GM13976 (cell line): ENCODE results near the gene GMEB2.
"Not testable (repeated sequence)": the region's sequence is repeated elsewhere in the genome, so short reads cannot be mapped to it uniquely, and the experiment has no call there.

Source experiments
- DNase-seq: peaks from one replicate; pipeline ENCODE4 v3.0.0; 2012; ENCODE audit warnings: low spot score
- CTCF ChIP-seq: IDR thresholded peaks from 2 replicates; pipeline ENCODE4 v1.5.1; 2012; ENCODE audit warnings: borderline replicate concordance, mild to moderate bottlenecking; ENCODE audit not compliant: insufficient read depth; ENCODE audit errors: extremely low read depth, missing control alignments, control extremely low read depth
- in situ Hi-C: fragments of 300-500 bp; cut with MboI; formaldehyde crosslinking; loops from one replicate; pipeline ENCODE4 v1.12.0; 2022; ENCODE audit warnings: low sequenced_read_pairs, mixed read lengths, inconsistent platforms; ENCODE audit not compliant: unreplicated experiment

GMEB2 gene

GRCh38 chr20:63619505-63619904 is 7.4 kb downstream of the GMEB2 start:
- in situ Hi-C loops: no loop called here
- no peak for TF ChIP-seq CTCF
- DNase-seq: no peak

- no peak for DNase-seq
- no peak for TF ChIP-seq CTCF
- in situ Hi-C loops: no loop called here
Measured at GRCh38 chr20:63619086-63619485, 7.8 kb downstream of the GMEB2 start.

- in situ Hi-C loops: no loop called here
- no peak for DNase-seq
- TF ChIP-seq CTCF: no peak
Measured at GRCh38 chr20:63618291-63618980, 8.5 kb downstream of the GMEB2 start.

GRCh38 chr20:63617876-63618265 is 9.0 kb downstream of the GMEB2 start:
- no peak for DNase-seq
- in situ Hi-C loops: no loop called here
- no peak for TF ChIP-seq CTCF

- TF ChIP-seq CTCF: no peak
- in situ Hi-C loops: no loop called here
- DNase-seq: no peak
Measured at GRCh38 chr20:63617092-63617875, 9.6 kb downstream of the GMEB2 start.

- in situ Hi-C loops, DNase-seq: not testable (repeated sequence)
Measured at GRCh38 chr20:63613863-63614594, 12.9 kb downstream of the GMEB2 start.

GRCh38 chr20:63612276-63612931 is 14.5 kb downstream of the GMEB2 start:
- in situ Hi-C loops: no loop called here
- DNase-seq: no peak
- TF ChIP-seq CTCF: no peak
